Measurements from ENCODE around the gene CLMN. TPM values are rescaled to one million over a fixed set of nuclear protein-coding genes. Genes with fewer than 3 reads are reported as not detected.
"Not testable (repeated sequence)": the region's sequence is repeated elsewhere in the genome, so short reads cannot be mapped to it uniquely, and the experiment has no call there.

Gene CLMN
- total and polyA plus RNA-seq, 2 of the 8 experiments (the other 6 are each of a cell fraction or from before 2014, with no cell fraction given) = 1.6 to 8.2 TPM

- H3K36me3 ChIP-seq (ENCODE audit: control insufficient read depth in 2 of 4, insufficient read depth in 4 of 4, low read length in 3 of 4); H2BK20ac ChIP-seq (ENCODE audit: low read length); H3K18ac ChIP-seq (ENCODE audit: extremely low read depth, low read length); H3K4me2 ChIP-seq (ENCODE audit: insufficient read depth in 1 of 2, low read depth in 2 of 2, low read length in 2 of 2); H3K56ac ChIP-seq (replicated peaks; ENCODE audit: insufficient read length, low read depth, low read length); H3K14ac ChIP-seq (ENCODE audit: insufficient read length); H4K8ac ChIP-seq (ENCODE audit: extremely low read depth, insufficient read depth, low read length); H4K91ac ChIP-seq (replicated peaks; ENCODE audit: insufficient read length, low read length); H3K79me1 ChIP-seq (ENCODE audit: low read depth, low read length); H2AK5ac ChIP-seq (ENCODE audit: low read depth, low read length); H4K20me1 ChIP-seq (replicated peaks in 1 of 2; ENCODE audit: control insufficient read depth in 1 of 2, insufficient read depth in 2 of 2, low read length in 2 of 2); H2BK12ac ChIP-seq (ENCODE audit: low read depth, low read length); CTCF ChIA-PET (ENCODE audit: partially characterized antibody); POLR2A ChIA-PET (ENCODE audit: partially characterized antibody); H3K4ac ChIP-seq (replicated peaks; ENCODE audit: insufficient read length, low read depth, low read length); H3K4me1 ChIP-seq (replicated peaks in 1 of 4; ENCODE audit: control insufficient read depth in 3 of 4, insufficient read depth in 4 of 4, low read length in 3 of 4); H3K23me2 ChIP-seq (ENCODE audit: low read depth, low read length); H2BK120ac ChIP-seq (replicated peaks; ENCODE audit: low read depth, low read length); H3K79me2 ChIP-seq (ENCODE audit: control insufficient read depth in 1 of 2, insufficient read depth in 2 of 2, low read length in 2 of 2); H2BK15ac ChIP-seq (ENCODE audit: low read length); H3K9ac ChIP-seq (replicated peaks in 1 of 4; ENCODE audit: extremely low read depth in 1 of 4, low read depth in 3 of 4, low read length in 3 of 4); H3K9me3 ChIP-seq (ENCODE audit: insufficient read depth in 2 of 2, low read depth in 1 of 2, low read length in 1 of 2); H3K4me3 ChIP-seq (ENCODE audit: extremely low read depth in 1 of 4, insufficient read depth in 2 of 4, low read depth in 3 of 4, low read length in 4 of 4); H2AFZ ChIP-seq (ENCODE audit: low read length); FAIRE-seq; DNase-seq (ENCODE audit: low read depth in 1 of 2, low spot score in 2 of 2); H3K23ac ChIP-seq (ENCODE audit: insufficient read length); H4K5ac ChIP-seq (ENCODE audit: insufficient read length, low read depth, low read length); H3K27me3 ChIP-seq (replicated peaks in 1 of 4; ENCODE audit: control insufficient read depth in 3 of 4, extremely low read depth in 1 of 4, insufficient read depth in 3 of 4, low read length in 3 of 4); H3K27ac ChIP-seq (ENCODE audit: low read depth, low read length); H2BK5ac ChIP-seq (ENCODE audit: low read depth, low read length): not testable (repeated sequence)
- WGBS, 2 experiments (ENCODE audit: extremely low coverage in 1 of 2, insufficient coverage in 1 of 2, insufficient read length in 1 of 2, insufficient replicate concordance in 2 of 2, low coverage in 1 of 2, low lambda C conversion rate in 2 of 2, missing lambda C conversion rate in 1 of 2) = 100% methylated on average over 3 of the region's 3 CpGs; no CpG with 5 or more reads in 1 of the 2 experiments
Measured at GRCh38 chr14:95175670-95176069, 144.0 kb downstream of the CLMN start.

Measured in H1 (cell line).